Ramos (cell line): Measurements from ENCODE around the gene NTM.
"Not testable (repeated sequence)": the region's sequence is repeated elsewhere in the genome, so short reads cannot be mapped to it uniquely, and the experiment has no call there.

Experiments used
- in situ Hi-C: fragments of 300-500 bp; cut with MboI; formaldehyde crosslinking; loops from one replicate; pipeline ENCODE4 v1.14.3; 2022; ENCODE audit warnings: low sequenced_read_pairs; ENCODE audit not compliant: unreplicated experiment

NTM gene

GRCh38 chr11:131418189-131418588 lies 47.8 kb downstream of the NTM start:
- in situ Hi-C loops: no loop called here

DNA sequence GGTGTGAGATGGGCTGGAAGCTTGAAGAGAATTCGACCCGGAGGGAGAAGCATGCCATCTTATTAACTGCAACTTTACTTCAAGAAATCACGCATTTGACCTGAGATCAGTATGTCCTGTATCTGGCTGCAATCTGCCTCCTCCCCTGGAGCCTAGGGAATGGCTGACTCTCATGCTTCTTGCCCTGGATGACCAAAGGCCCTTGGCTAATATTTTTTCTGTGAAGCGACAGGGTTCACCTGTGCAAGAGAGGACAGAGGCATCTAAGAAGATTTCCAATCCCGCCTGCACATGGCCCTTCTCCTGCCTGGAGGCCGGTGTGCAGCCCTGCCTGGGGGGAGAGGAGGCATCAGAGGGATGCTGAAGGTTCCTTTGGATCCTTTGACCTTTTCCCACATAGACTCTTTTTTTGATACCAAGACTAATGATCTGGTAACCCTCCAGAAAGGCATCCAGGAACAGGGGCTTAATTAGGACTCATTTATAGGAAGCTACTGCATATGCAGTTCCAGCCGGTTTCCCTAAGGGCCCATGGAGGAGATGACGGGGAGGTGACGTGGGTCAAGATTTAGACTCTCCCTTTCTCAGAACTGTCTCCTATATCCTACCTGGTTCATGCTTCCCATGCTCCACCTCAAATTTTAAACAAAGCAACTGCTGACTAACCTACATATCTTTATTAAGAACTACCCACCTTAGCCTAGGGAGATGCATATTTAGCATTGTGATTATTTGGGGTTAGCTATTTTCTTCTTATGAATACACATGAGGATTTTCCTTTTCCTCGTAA lies 50.8 kb downstream of the NTM start:
- in situ Hi-C loops: no loop called here

DNA sequence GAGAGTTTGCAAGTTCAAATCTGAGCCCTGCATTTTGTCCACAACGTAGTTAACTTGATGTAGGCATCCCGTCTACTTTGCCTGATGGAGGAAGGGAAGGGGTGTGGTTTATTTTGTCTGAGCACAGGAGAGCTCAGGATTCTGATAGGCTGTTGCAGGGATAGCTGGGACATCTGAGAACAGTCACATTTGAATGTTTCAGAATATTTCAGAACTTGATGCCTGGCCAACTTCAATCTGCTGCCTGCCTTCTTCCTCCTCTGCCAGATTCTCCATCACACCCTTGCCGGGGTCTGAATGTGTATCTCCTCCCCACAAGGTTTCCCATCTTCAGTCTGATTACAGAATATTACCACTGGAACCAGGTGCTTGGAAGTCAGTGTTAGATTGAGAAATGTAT lies 51.6 kb downstream of the NTM start:
- in situ Hi-C loops: no loop called here

- in situ Hi-C loops: no loop called here
These were observed 52.1 kb downstream of the NTM start for GRCh38 chr11:131422496-131422895.

- in situ Hi-C loops: no loop called here
These were observed 53.3 kb downstream of the NTM start for GRCh38 chr11:131423688-131424087.

- in situ Hi-C loops: not testable (repeated sequence)
These were observed 54.0 kb downstream of the NTM start for GRCh38 chr11:131424257-131424876.

DNA sequence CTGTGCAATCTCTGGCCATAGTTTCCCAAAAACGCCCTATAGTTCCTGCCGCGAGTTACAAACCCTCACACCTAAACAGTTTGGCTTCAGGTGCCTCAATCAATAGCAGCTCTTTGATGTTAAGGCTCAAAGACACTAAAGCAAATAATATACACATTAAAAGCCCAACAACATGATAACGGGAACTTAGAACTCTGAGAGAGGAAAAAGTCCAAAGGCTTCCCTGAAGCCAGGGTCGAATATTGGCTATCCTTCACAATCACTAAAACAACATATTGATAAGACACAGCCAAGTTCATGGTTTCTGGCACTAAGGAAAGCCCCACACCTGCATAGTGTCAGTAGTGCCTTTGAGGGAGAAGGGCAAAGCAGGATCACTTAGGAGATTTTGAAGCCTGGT lies 54.9 kb downstream of the NTM start:
- in situ Hi-C loops: no loop called here

DNA sequence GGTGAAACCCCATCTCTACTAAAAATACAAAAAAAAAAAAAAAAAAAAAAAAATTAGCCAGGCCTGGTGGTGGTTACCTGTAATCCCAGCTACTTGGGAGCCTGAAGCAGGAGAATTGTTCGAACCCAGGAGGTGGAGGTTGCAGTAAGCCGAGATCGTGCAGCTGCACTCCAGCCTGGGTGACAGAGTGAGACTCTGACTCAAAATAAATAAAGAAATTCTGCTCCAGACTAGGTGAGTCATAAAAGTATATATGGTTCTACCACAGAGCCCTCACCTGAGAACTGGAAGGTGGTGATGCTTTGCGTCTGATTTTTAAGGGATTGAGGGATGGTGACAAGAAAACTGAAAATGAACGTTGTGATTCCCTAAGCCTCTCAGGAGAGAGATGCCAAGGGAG lies 58.4 kb downstream of the NTM start:
- in situ Hi-C loops: no loop called here

DNA sequence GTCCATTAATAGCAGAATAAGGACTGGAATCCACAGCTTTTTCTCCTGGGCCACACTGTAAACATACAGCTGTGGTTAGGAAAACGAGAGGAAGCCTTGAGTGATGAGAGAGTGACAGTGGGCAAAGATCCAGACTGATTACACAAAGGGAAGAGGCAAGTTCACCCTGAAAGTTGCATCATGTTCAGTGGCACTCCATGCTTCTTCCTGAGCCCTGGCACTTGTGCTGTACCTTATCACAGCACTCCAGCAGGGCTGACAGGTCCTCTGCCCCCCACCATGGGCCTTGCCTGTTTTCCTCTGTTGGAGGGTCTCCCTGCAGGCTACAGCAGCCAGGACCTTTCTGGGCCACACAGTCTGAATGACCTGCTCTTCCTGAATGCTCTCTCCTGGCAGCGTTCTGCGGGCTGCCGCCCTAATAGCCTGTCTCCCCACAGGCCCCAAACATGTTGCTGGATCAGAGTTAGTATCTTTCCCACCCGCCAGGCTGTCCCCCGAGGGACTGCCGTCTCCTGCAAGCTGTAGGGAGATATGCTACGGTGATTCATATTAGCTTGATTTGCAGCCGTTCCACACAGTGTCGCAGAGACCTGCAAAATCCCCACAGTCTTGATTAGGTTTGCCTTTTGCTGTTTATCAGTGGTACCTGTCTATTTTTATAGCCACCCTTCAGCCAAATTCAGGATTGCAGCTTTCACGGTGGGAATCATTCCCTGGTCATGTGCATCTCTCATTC lies 60.2 kb downstream of the NTM start:
- in situ Hi-C loops: no loop called here

- in situ Hi-C loops: no loop called here
These were observed 70.8 kb downstream of the NTM start for GRCh38 chr11:131441051-131441810.

GRCh38 chr11:131446590-131447275 lies 76.3 kb downstream of the NTM start:
- in situ Hi-C loops: no loop called here

- in situ Hi-C loops: no loop called here
These were observed 76.9 kb downstream of the NTM start for GRCh38 chr11:131447277-131447815.

GRCh38 chr11:131447898-131448297 lies 77.5 kb downstream of the NTM start:
- in situ Hi-C loops: no loop called here

DNA sequence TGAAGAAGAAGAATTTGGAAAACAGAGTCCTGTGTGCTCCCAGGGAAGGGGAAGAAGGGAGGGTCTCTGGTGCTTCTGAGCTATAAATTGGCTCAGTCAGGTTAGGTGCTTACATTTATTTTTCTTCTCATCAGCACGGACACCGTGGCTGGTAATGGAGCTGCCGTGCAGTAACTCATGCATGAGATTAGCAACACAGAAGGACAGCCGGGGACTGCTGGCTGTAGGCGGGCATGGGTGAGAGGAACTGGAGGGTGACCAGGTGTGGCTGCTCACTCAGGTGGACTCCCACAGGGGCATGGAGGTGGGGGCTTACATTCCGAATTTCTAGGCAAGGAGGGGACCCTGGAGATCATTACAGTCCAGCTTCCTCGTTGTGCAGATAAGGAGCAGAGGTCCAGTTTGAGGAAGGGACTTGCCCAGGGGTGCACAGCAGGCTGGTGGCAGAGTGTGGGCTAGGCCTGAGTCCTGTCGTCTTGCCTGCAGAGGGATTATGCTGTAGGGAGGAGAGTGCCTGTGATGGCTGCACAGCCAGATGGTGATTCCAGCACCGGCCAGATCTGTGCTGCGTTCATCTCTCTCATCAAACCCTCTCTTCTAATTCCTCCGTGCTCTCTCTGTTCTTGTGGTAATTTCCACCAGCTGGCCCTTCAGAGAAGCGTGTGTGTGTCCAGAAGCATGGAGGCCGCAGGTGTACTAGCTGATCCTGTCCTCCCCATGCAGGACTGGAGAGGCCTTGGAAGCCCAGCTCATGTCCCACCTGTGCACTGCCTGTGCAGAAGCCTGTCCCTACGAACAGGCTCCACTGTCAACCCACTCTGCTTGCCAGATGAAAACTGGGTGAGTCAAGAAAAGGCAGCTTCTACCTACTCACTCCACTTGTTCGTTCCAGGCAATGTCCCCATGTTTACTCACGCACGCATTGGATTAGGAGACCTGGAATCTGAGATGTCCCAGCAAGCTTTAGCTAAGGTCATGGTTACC lies 78.9 kb downstream of the NTM start:
- in situ Hi-C loops: no loop called here

DNA sequence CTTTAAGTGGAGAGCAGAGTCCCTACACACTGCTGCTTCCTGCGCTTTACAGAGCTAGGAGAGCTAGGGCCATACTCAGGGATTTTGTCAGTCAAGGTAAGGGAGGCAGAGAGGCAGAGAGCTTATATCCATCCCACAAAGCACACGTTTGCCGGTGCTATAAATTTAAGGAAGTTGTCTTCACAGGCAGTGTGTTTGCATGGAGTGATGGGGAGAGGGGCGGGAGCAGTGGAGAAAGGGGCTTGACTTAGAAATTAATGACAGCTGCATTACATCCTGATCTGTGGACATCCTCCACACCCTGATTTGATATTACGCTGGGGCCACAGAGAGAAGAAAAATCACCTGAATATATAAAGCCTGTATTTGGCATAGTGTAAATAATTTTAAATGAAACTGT lies 84.1 kb downstream of the NTM start:
- in situ Hi-C loops: no loop called here

GRCh38 chr11:131454989-131455388 lies 84.6 kb downstream of the NTM start:
- in situ Hi-C loops: no loop called here

GRCh38 chr11:131455843-131456704 lies 85.7 kb downstream of the NTM start:
- in situ Hi-C loops: no loop called here

GRCh38 chr11:131457163-131457562 lies 86.7 kb downstream of the NTM start:
- in situ Hi-C loops: no loop called here
